ENCODE results near the gene BOD1L1.

BOD1L1 gene

GRCh38 chr4:13527192-13527980, 100.1 kb downstream of the BOD1L1 start:
- DNase-seq (ENCODE audit: low read depth in 1 of 2, low spot score in 1 of 2): no peak

GRCh38 chr4:13526658-13527057, 100.9 kb downstream of the BOD1L1 start:
- no peak for DNase-seq (ENCODE audit: low read depth in 1 of 2, low spot score in 1 of 2)

GRCh38 chr4:13525606-13526281, 101.8 kb downstream of the BOD1L1 start:
- DNase-seq (ENCODE audit: low read depth in 1 of 2, low spot score in 1 of 2): no peak

GRCh38 chr4:13524504-13525243, 102.9 kb downstream of the BOD1L1 start:
- DNase-seq (ENCODE audit: low read depth in 1 of 2, low spot score in 1 of 2): no peak

GRCh38 chr4:13523591-13524503, 103.7 kb downstream of the BOD1L1 start:
- no peak for DNase-seq (ENCODE audit: low read depth in 1 of 2, low spot score in 1 of 2)

GRCh38 chr4:13523105-13523477, 104.4 kb downstream of the BOD1L1 start:
- DNase-seq (ENCODE audit: low read depth in 1 of 2, low spot score in 1 of 2): no peak

- DNase-seq (ENCODE audit: low read depth in 1 of 2, low spot score in 1 of 2): no peak
These were observed 105.0 kb downstream of the BOD1L1 start for GRCh38 chr4:13522282-13523104.

GRCh38 chr4:13521047-13521446, 106.5 kb downstream of the BOD1L1 start:
- DNase-seq (ENCODE audit: low read depth in 1 of 2, low spot score in 1 of 2): no peak

Measured in activated CD4-positive, alpha-beta T cell treated with anti-CD3 and anti-CD28 coated beads, Interleukin-2, amount 50 U/mL, for 24 hours (primary cell).